Suppressor macrophage treated with lipopolysaccharide for 1 hour (primary cell): Measurements from ENCODE around the gene RUNX1.

ENCODE experiments used
- DNase-seq, 3 donors: peaks; one replicate each; pipeline ENCODE4 v3.0.0-alpha.2; 2020 to 2022

Gene RUNX1

DNA sequence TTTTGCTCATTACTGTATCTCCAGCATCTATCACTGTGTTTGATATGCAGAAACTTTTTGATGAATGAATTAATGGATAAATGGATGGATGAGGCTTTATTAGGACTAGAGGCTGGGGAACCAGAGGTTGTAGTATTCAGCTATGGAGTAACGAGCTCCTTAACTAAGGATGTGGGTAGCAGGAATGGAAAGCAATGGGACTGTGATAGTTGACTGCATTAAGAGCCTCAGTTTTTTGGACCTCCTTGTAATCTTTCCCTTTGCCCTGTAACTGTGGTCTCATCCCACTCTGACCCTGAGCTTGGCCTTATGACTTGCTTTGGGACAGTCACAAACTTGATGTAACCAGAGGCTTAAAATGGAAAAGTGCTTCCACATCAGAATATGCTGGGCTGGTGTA, 9.0 kb upstream of the RUNX1 start:
- DNase-seq: no peak

DNA sequence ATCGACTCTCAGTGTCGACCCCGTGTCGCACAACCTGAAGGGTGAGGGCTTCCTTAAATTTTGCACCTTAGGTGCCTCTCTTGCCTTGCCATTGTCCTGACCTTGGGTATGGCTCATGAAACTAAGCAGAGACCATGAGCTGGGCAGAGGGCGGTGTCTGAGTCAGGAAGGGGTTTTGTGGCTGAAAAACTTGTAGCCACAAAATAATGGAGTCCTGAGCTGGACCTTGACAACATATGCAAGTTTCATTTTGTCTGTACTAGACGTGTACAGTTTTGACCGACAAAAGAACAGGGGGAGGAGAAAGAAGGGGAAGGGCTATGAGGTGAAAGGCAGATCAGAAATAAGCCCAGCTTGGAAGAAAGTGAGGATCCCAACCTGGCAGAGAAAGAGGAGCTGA, 8.3 kb upstream of the RUNX1 start:
- DNase-seq: no peak

DNA sequence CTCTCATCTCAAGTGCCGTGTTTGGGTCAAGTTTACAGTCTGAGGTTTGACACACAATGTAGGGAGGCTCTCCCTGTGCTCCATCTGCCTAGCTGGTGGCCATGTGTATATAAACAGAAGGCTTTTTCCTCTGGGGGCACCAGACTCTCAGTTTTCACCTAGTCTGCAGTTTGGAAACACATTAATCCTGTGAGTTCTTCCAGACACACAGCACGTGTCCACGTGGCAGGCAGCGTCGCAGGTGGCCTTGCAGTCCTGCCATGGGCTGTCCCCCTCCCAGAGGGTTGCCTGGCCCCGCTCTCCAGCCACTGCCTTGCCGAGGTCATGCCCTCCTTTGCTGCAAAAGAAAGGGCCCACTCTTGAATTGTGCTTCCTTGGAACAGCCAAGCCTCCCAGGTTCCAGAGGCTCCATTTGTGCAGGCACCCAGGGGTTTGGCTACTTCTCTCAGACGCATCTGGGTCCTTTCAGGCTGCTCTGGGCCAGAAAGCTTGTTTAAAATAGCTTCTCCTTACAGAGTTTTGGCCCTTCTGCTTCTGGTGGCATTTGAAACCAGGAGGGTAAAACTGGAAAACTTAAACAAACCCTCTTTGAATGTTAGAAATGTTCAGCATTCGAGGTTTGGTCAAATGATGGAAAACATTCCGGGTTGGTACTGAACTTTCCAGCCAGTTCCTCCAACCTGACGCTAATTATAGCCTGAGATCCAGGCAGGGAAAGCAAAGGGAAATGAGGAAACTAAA, 4.4 kb upstream of the RUNX1 start:
- DNase-seq: no peak

DNA sequence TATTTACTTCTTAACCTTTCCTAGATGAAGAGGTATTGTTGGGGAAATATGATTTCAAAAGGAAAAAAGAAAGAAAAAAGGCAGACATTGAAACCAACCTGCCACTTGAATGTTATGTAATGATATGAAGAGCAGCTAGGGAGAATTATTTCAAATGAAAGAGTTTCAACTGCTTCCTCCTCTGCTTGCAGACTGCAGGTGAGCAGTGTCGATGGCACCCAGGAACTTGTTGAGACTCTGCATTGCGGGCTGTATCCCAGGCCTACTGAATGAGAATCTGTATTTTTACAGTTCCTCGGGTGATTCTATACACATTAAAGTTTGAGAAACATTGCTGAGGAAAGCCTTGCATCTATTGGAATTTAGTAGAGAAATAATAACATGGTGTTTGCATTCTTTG, 3.7 kb upstream of the RUNX1 start:
- DNase-seq: no peak

DNA sequence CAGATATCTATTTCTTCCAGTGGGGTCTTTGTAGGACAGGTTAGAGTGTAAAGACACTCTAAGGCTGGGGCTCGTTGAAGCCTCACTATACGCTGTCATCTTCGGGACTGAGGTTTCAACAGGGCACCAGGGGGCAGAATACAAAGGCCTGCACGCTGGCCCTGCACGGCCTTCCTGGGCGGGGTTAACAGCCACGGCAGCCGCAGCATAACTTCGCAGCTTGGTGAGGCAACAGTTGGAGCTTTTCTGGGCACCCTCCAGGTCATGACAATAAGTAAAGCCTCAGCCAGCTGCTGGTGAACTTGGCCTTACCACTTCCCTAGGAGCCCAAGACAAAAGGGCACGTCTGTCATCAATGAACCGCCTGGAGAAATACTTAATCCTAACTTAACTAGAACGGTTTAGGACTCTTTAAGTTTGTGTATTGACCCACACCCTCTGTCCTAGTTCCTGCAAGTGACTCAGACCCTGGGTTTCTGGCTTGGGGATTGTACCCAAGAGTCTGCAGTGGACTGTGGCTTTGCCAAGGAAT, 2.3 kb upstream of the RUNX1 start:
- peak; percentile 92 to 94 (median 94) for DNase-seq

DNA sequence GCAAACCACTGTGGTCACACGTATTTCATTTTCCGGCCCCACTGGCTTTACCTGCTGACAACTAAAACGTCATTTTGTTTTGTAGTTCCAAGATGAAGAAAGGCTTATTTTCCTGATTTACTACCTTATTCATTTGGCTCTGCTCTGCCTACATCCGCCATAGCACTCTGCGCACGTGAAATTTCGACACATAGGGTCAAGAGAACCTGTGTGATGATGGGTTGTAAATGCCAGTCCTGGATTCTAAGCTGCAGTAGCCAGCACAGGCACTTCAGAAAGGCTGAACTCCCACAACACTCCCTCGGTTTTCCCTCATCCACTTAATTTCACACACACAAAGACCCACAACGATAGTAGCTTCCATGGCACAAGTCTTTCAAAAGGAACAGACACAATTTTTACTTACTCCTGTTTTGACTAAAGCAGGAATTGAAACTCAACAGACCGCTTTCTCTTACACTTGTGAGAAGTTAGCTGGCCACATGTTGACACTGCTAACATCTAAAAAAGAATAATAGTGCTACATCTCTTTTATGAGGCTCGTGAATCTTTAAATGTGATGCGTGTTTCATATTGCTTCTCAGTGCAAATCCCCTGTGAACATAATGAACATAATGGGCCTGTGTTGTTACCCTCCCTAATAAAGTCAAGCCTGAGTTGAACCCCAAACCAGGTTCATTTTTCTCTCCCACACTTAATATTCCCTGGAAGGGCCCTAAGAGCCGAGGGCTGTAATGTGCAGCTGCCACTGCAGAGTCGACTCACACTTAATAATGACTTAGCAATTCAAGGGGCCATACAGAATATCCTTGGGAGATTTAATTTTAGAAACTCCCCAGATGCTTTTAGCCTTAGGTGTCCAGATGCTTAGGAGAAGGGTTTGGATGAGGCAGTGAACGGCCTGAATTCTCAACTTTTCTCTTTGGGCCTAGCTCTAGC, 1.5 kb upstream of the RUNX1 start:
- peak; percentile 39 to 69 (median 59) for DNase-seq

DNA sequence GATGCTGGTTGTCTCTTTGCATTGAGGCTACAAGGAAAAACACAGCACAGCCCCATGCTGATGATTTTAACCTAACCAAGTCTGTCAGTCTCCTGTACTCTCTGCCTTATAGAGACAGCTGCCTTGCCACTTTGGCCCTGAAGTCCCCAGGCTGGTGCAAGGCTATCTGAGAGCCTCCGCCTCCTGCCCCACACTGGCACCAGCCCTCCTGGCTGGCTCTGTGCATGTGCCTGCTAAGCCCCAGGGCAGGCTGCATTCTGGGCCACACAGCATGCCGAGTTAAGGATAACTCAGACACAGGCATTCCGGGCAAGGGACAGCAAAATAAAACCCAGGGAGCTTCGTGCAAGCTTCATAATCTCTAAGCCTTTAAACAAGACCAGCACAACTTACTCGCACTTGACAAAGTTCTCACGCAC, 910 bp downstream of the RUNX1 start:
- DNase-seq: peak in 1 of 3 donors; percentile 35

DNA sequence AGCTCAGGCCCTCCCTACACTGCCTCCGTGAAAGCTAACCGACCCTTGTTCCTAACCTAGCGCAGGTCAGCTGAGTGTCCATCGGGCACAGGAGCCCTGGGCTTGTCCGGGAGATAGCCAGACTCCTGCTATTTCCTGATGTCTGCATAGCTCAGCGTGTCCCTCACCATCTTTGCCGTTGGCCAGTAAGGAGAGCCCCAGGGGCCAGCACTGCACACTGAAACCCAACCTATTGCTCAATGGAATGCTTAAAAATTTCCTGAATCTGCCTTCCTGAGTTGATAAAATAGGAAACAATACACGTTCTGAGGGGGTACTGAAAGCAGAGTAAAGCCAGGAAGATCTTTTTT, 2.2 kb downstream of the RUNX1 start:
- no peak for DNase-seq

DNA sequence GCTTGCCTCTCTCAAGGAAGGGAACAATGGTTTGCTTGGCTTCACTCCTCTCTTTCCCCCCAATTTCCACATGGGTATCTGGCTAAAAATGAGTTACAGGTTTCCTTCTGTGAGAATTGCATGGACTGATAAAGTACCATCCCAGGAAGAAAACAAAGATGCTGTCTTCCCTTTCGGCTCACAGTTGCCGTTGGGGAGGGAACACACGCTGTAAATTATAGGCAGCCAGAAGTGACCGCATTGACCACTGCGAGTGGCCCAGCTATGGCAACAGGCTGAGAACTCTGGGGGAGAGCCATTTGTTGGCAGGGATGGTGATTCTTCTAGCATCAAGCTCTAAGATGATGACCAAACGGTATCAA, 2.9 kb downstream of the RUNX1 start:
- DNase-seq: no peak

DNA sequence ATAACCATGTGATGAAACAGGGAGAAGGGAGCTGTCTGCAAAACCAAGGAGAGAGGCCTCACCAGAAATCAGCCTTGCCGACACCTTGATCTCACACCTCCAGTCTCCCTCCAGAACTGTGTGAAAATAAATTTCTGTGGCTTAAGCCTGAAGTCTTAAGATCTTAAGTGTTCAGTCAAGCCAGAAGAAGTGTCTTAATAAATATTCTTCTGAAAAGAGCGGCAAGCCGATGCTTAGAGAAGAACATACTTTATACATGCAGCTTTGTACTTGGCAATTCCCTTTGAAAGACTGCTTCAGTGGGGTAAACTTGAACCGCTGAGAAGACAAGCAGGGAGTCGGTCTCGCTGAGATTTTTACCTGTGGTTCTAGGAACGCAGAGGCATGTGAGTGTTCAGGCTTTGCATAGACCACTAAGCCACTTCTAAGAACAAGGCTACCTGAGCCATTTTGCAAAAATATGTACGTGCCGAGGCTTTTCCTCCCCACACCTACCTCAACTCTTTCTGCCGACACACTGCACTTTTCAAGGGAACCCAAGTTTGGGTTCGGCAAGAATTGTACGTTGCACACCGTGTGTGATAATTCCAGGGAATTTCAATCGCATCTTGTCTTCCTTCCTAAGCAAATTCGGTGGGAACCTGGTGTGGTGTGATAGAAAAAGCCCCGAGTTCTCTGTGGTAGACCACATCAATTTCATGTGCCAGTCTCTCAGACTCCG, 3.4 kb downstream of the RUNX1 start:
- DNase-seq: no peak

DNA sequence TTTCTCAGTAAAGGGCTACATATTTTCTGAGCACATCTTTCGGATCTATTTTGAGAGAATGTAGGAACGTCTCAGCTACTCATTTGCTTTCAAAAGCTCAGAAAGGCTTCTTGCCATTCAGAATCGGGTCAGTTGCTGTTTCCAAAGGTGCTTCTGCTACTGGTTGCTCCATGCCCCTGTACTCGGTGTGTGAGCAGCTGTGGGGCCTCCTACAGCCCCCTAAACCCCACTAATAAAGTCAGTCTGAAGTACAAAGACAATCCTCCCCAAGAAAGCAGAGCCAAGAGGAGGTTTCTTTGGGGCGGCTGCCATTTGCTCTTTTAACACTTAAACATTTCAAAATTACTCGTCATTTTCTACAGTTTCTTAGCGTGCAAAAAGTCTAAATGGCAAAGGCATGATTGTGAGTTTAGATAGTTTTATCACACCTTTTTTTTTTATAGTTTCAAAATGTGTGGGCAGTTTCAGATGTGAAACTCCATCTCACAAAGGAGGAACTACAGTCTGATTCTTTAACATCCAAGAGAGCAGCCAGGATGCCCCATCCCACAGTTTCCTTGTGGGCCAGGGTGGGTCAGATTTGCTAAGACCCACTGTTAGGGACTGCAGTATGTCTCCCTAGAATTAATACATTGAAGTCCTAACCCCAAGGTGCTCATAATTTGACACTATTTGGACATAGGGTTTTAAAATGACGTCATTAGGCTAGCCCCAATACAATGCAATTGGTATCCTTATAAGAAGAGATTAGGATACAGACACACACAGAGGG, 4.1 kb downstream of the RUNX1 start:
- DNase-seq: no peak

DNA sequence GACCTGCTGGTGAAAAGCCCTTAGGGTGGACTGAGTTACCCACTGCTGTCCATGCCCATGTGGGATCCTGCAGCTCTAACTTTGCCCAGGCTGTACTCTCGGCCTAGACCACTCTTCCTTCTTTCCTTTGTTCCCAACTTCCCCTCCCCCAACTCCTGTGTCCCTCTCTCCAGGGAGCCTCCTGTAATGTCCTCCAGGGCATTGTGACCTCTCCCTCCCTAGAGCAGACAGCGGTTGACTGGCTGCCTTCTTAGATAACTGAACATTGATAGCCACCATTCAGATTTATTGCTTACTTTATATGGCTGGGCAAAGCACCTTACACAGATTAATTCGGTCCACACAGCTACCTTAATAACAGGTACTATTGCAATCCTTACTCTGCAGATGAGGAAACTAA, 5.0 kb downstream of the RUNX1 start:
- no peak for DNase-seq

DNA sequence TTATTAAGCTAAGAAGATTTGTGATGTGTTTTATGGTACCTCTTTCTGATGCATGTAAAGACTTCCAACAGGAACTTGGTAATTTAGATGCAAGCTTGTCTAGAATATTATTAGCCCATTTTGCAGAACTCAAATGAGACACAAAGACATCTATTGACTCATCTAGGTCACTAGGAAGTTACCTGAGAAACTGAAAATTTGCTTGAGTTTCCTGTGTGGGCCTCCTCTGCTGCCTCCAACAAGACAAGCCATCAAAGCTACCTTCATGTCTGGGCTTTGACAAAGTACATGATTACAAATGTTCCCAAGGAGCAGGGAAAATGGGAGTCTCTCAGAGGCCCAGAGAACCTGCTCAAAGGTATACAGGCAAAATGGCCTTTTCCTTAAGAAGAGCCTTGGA, 5.6 kb downstream of the RUNX1 start:
- no peak for DNase-seq

DNA sequence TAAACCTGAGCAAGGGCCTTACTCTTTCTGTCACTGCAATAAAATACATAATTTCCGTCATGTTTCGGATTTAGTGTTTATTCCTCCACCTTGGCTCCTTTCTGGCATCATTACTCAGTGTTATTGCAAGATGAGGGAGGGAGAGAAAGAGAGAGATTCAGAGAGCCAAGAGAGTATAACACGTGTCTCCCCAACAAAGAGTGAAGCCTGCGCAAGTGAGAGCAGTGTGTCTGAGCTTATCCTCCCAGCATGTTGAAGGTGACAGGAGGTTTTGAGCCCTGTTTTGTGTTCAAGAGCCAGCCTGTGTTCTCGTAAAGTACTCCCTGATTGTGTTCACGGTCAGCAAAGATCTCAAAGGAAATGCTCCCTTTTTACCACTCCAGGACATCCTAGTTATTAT, 6.3 kb downstream of the RUNX1 start:
- DNase-seq: no peak

DNA sequence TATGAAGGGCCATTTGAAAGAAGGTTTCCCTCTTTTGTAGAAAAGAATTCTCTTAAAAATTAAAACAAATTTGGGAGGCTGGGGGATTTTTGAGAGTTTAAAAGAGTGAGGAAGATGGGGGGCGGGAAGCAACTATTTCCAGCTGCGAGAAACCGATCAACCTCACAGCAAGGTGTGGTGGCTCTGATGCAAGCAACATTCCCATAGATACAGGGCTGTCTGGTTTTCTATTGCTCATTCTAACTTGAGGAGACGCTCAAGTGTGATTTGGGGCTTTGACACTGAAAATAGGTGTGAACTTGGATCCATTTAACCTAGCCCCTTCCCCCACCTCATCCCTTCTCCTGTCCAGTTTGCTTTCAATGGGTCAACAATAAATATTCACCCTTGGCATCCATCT, 7.2 kb downstream of the RUNX1 start:
- DNase-seq: no peak

DNA sequence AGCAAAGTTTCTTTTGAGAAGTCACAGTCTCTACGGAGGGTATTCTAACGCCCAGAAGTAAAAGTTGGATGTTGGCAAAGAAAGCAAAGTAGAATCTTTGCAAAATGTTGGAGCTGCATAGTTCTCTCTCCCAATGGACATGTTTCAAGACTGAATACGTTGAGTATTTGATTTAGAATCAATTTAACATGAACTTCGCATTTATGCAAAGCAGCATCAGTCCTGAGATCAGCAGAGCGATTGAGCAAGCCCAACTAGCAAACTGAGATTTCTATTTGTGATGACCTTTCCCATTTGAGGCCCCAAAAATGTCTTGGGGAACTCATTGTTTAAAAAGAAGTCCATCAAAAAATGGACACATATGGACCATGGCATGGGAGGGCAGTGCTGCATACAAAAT, 8.0 kb downstream of the RUNX1 start:
- no peak for DNase-seq

DNA sequence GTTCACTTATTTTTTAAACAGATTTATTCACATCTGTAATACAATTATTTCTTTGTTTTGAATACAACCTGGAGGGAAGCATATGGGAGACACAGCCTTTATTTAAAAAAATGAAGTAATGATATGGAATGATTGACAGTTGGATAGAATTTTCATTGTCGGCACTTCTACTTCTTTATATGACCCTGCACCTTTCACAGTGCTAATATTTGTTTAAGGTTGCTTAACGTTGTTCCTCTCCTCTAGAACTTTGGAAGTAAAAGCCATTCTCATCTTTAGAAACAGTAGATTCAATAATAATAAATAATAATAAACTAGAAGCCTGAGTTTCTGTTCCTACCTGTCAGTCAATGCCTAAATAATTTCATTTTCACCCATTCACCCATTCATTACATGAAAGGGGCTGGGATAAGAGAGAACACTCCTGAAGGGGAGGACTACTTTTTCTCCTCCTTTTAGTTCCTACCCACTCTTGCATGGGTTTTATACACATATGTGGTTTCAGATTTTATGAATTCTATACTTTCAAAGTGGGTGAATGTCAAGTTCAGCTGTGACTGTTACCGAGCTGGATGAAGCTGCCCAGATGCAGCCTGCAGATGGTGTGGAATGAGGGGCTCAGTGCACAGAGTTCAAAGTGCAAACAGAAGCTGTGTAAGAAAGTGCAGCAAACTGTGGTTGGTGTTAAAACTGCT, 9.4 kb downstream of the RUNX1 start:
- DNase-seq: no peak

DNA sequence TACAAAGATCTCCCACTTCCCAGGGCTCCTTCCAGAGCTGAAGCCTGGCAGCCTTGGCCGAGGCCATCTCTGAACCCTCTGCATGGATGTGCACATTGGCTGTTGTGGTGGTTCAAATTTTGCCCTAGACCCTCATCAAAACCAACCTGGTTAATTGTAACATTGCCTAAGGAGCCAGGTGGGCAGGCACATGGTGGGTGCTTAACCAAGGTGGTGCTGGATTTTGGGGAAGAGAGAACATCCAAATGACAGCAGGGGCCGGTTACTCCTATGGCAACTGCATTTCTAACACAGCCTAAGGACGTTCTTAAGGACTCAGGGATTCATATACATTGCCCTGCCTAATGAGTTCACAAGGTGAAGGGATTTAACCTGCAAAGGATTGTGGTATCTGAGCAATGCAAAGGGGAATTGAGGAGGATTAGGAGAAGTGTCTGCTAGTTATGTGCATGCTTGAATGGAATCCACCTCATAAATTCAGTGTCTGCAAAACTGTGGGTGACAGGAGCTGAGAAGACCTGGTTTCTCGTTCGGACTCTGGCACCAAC, 10.3 kb downstream of the RUNX1 start:
- no peak for DNase-seq

DNA sequence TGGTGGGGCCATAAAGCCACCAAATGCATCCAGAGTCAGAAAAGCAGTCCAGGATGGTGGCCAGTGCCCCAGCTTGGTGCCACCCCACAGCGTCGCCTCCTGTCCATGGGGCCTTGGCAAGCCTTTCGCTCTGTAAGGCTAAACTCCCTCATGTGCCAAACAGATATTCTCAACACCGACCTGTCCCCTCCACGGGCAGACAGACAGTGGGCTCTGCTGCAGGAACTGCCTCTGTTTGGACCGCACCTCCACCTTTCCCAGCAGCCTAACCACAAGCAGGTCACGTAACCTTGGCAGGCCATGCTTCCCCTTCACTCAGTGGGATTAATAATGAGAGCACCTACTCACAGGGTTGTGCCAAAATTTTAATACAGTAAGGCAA, 11.7 kb downstream of the RUNX1 start:
- no peak for DNase-seq

DNA sequence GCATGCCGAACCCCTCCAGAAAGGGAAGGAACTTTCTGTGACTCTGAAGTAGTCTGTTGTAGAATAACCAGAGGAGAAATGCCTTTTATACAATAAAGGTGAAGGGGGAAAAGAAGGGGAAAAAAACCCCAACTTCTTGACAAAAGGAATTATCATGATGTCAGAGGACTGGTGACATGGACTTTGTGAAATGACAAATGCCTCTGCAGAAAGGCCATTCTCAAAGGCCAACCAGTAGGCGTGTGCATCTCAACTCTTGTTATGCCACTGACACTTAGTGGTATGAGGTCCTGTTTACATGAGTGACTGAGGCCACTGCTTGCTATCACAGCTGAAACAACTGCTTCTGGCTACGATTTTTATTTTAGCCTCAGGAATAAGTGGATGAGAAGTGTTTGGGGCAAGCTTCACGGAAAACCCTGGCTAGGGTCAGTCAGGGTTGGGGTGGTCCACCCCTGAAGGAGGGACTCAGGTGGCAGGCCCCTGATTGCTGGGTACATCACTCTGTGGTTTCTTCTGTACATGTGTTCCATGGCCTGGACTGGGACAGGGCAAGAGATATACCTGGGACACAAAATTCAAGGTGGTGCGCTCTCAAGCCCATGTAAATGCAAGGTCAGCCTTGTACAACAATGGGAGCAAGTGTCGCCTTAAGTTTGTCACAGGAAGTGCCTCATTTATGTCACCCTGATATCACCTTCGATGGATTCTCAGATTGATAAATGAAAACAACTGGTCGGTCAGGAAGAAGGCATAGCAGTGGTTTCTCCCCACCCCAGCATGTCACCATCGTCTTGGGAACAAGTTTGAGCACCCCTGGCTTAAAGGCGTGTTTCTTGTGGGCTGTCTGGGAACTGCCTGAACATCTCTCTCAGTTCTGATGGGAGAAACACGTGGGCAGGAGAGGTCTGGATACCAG, 12.4 kb downstream of the RUNX1 start:
- DNase-seq: peak in 2 of 3 donors; percentile 46 to 66

DNA sequence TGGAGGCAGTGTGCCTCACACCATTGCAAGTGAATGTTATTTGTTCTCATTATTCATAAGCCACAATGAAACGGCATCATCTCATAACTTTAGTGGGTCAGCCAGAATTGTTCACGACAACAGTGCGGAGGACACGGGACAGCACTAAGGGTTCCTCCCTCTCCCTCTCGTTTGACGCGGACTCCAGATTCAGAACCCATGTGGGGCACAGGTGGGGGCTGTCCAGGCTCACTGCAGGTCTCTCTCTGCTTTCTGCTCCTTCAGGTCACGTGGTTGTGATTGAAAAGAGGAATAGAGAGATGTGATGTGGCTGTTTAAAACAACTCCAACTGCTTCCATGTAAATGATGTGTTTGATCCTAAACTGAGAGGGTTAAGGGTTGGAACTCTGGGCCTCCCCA, 13.5 kb downstream of the RUNX1 start:
- no peak for DNase-seq
